ENCODE measurements around the gene DAP.

- TF ChIP-seq POLR2A (IDR thresholded peaks at IDR 0.05) (no peak), CTCF (IDR thresholded peaks at IDR 0.05 in 8 of 11, conservative IDR thresholded peaks at IDR 0.05 in 3 of 11) (no peak), POLR2AphosphoS5 (IDR thresholded peaks at IDR 0.05) (no peak)
Measured at GRCh38 chr5:10665799-10666198, 95.2 kb downstream of the DAP start.

All from spleen (tissue), 7 donors.